GM23338 (cell line): ENCODE data around the gene TM9SF2.

Source experiments
- JUNB ChIP-seq: IDR thresholded peaks from one replicate; pipeline ENCODE4 v1.6.1; 2016; ENCODE audit warnings: antibody characterized with exemption; ENCODE audit not compliant: unreplicated experiment
- ZNF114 ChIP-seq: fragments of 250-450 bp; sonication (Bioruptor Pico); IDR thresholded peaks from 2 replicates; pipeline ENCODE4 v1.5.0; 2020; ENCODE audit warnings: mild to moderate bottlenecking, moderate library complexity
- TF ChIP-seq, protein P1 (sequence below), 2 experiments: fragments of 200-600 bp in 1 of 2; sonication (generic) in 1 of 2; conservative IDR thresholded peaks; 2 replicates each; pipeline versions ENCODE4 v1.5.1 to v1.6.1; 2016 to 2017; ENCODE audit warnings: antibody characterized with exemption in 2 of 2, low read depth in 2 of 2, mild to moderate bottlenecking in 2 of 2, moderate library complexity in 1 of 2

DNA sequence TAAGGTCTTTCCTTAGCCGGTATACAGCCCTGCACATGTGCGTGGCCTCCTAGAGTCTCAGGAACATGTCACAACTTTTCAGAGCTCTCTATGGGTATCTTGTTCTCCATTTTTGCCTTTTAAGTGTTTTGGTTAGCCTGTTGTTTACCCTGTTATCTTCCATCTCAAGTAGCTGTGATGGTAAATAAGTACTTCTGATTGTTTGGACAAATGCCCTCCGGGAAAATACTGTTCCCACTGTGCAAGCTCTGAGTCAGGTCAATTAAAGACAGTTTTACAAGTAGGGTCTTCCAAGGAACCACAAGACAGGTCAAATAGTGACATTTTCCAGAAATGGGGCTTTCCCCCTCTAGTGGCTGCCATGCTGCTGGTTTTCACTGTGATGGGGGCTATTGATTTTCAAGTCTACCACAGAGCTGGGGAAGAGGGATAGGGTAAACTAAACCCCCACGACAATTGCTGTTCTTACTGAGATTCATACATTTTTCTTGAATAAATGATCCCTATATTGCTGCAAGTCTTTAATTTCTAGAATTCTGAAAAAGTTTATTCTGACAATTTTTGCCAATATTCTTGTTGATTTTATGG is 109.5 kb downstream of the TM9SF2 start:
- TF ChIP-seq, protein P1, sequence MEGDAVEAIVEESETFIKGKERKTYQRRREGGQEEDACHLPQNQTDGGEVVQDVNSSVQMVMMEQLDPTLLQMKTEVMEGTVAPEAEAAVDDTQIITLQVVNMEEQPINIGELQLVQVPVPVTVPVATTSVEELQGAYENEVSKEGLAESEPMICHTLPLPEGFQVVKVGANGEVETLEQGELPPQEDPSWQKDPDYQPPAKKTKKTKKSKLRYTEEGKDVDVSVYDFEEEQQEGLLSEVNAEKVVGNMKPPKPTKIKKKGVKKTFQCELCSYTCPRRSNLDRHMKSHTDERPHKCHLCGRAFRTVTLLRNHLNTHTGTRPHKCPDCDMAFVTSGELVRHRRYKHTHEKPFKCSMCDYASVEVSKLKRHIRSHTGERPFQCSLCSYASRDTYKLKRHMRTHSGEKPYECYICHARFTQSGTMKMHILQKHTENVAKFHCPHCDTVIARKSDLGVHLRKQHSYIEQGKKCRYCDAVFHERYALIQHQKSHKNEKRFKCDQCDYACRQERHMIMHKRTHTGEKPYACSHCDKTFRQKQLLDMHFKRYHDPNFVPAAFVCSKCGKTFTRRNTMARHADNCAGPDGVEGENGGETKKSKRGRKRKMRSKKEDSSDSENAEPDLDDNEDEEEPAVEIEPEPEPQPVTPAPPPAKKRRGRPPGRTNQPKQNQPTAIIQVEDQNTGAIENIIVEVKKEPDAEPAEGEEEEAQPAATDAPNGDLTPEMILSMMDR (conservative IDR thresholded peaks at IDR 0.05; ENCODE audit: low read depth in 2 of 2), result peak; percentile 50 to 54
- TF ChIP-seq ZNF114 (CRISPR knock-in tag), result no peak
- no peak for TF ChIP-seq JUNB
